OCI-LY1 (cell line): ENCODE results near the gene SUN2.

ENCODE experiments used
- EZH2 ChIP-seq: fragments of 200-600 bp; sonication (generic), shearing (Covaris generic); IDR thresholded peaks from 2 replicates; pipeline ENCODE4 v1.8.0; 2017; ENCODE audit warnings: borderline replicate concordance, mixed run types, mild to moderate bottlenecking, antibody characterized with exemption, low read length, moderate library complexity, mixed read lengths
- TF ChIP-seq, protein P1 (sequence below): fragments of 200-600 bp; sonication (generic), shearing (Covaris generic); IDR thresholded peaks from 2 replicates; pipeline ENCODE4 v1.5.1; 2017; ENCODE audit warnings: mild to moderate bottlenecking, antibody characterized with exemption, low read length, moderate library complexity, mixed read lengths

DNA sequence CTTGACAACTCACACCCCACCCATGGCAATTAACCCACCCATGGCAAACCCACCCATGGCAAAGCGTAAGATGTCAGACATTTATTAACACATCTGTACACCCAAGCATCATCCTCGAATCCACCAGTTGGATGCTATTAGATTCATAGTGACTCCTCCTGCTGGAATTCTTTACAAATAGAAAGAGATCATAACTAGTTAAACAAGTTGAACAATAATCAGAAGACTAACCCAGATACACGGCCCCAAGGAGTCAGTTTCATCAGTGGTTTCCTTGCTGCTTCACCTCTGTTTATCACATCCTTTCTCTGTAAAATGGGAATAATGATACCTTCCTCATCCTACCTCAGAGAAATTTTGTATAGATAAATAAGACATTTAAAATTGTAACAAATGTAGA lies 44.9 kb downstream of the SUN2 start:
- TF ChIP-seq EZH2: no peak
- TF ChIP-seq, protein P1, sequence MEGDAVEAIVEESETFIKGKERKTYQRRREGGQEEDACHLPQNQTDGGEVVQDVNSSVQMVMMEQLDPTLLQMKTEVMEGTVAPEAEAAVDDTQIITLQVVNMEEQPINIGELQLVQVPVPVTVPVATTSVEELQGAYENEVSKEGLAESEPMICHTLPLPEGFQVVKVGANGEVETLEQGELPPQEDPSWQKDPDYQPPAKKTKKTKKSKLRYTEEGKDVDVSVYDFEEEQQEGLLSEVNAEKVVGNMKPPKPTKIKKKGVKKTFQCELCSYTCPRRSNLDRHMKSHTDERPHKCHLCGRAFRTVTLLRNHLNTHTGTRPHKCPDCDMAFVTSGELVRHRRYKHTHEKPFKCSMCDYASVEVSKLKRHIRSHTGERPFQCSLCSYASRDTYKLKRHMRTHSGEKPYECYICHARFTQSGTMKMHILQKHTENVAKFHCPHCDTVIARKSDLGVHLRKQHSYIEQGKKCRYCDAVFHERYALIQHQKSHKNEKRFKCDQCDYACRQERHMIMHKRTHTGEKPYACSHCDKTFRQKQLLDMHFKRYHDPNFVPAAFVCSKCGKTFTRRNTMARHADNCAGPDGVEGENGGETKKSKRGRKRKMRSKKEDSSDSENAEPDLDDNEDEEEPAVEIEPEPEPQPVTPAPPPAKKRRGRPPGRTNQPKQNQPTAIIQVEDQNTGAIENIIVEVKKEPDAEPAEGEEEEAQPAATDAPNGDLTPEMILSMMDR: no peak
